ENCODE measurements around the gene FXYD7. TPM values are rescaled to one million over a fixed set of nuclear protein-coding genes. Genes with fewer than 3 reads are reported as not detected.

Gene FXYD7
- total and polyA plus RNA-seq, 9 donors, result 0.38 to 1.4 (median 0.68) TPM

DNA sequence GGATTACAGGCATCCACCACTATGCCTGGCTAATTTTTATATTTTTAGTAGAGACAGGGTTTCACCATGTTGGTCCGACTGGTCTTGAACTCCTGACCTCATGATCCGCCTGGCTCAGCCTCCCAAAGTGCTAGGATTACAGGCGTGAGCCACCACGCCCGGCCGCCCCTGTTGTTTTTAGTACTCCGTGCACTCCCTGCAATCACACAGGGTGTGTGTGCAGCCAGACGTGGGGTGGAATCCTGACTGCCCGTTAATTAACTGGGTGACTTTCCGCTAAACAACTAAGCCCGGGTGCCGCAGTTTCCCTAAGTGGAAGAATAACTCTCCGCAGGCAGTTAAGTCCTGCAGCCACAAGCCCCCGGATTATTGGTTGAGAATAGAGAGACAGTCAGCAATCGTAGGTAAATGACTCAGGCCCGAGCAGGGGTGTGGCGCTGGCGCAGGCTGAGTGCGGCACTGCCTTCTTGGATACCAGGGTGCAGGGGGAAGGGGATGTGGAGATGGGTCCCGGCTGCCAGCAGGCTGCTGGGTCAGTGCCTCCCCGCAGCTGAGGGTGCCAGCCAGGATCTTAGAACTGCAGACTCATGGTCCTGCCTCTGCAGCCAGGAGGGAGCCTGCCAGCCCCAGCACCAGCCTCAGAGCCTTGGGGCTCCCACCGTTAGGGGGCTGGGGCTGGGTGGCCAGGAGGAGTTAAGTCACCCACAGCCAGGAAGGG, 33.5 kb upstream of the FXYD7 start:
- Histone ChIP-seq H3K27ac (ENCODE audit: low read length) (no peak overlapping the region), H3K27me3 (ENCODE audit: control insufficient read depth, insufficient read depth, low read length) (peaks cover 2% of the 10 kb centered on the region), H3K4me3 (ENCODE audit: low read length) (no peak overlapping the region), H3K9me3 (replicated peaks; ENCODE audit: control insufficient read depth, low read depth, low read length) (peaks cover 4% of the 10 kb centered on the region), H3K36me3 (ENCODE audit: control insufficient read depth, insufficient read depth, low read length) (no peaks in the 10 kb centered on the region), H3K4me1 (ENCODE audit: control insufficient read depth, insufficient read depth, low read length) (peaks cover 4% of the 10 kb centered on the region)
- WGBS (ENCODE audit: insufficient coverage), result 74% methylated on average over 22 of the region's 22 CpGs
- no peak for DNase-seq

- DNase-seq, result no peak
- Histone ChIP-seq H3K36me3 (ENCODE audit: control insufficient read depth, insufficient read depth, low read length) (no peaks in the 10 kb centered on the region), H3K9me3 (replicated peaks; ENCODE audit: control insufficient read depth, low read depth, low read length) (peaks cover 4% of the 10 kb centered on the region), H3K4me1 (ENCODE audit: control insufficient read depth, insufficient read depth, low read length) (peaks cover 12% of the 10 kb centered on the region), H3K27ac (ENCODE audit: low read length) (no peak overlapping the region), H3K4me3 (ENCODE audit: low read length) (no peak overlapping the region), H3K27me3 (ENCODE audit: control insufficient read depth, insufficient read depth, low read length) (peaks cover 6% of the 10 kb centered on the region)
- no CpG with 5 or more reads among the region's 9 CpGs for WGBS (ENCODE audit: insufficient coverage)
These were observed 32.1 kb upstream of the FXYD7 start for GRCh38 chr19:35110974-35111373.

- no peak overlapping the region for H3K27ac ChIP-seq (ENCODE audit: low read length)
- WGBS (ENCODE audit: insufficient coverage), result 67% methylated on average over 8 of the region's 15 CpGs
- H3K36me3 ChIP-seq (ENCODE audit: control insufficient read depth, insufficient read depth, low read length), result no peaks in the 10 kb centered on the region
- no peak for DNase-seq
- H3K4me3 ChIP-seq (ENCODE audit: low read length), result no peak overlapping the region
- peaks cover 8% of the 10 kb centered on the region for H3K27me3 ChIP-seq (ENCODE audit: control insufficient read depth, insufficient read depth, low read length)
- no peaks in the 10 kb centered on the region for H3K9me3 ChIP-seq (replicated peaks; ENCODE audit: control insufficient read depth, low read depth, low read length)
- peaks cover 12% of the 10 kb centered on the region for H3K4me1 ChIP-seq (ENCODE audit: control insufficient read depth, insufficient read depth, low read length)
These were observed 29.9 kb upstream of the FXYD7 start for GRCh38 chr19:35112995-35113688.

- Histone ChIP-seq H3K4me1 (ENCODE audit: control insufficient read depth, insufficient read depth, low read length) (peaks cover 12% of the 10 kb centered on the region), H3K9me3 (replicated peaks; ENCODE audit: control insufficient read depth, low read depth, low read length) (no peaks in the 10 kb centered on the region), H3K36me3 (ENCODE audit: control insufficient read depth, insufficient read depth, low read length) (no peaks in the 10 kb centered on the region), H3K27me3 (ENCODE audit: control insufficient read depth, insufficient read depth, low read length) (peaks cover 8% of the 10 kb centered on the region), H3K27ac (ENCODE audit: low read length) (no peak overlapping the region), H3K4me3 (ENCODE audit: low read length) (peak overlapping the region; percentile 25)
- 8% methylated on average over 13 of the region's 23 CpGs for WGBS (ENCODE audit: insufficient coverage)
- DNase-seq, result peak; percentile 80
These were observed 28.5 kb upstream of the FXYD7 start for GRCh38 chr19:35114353-35115176.

DNA sequence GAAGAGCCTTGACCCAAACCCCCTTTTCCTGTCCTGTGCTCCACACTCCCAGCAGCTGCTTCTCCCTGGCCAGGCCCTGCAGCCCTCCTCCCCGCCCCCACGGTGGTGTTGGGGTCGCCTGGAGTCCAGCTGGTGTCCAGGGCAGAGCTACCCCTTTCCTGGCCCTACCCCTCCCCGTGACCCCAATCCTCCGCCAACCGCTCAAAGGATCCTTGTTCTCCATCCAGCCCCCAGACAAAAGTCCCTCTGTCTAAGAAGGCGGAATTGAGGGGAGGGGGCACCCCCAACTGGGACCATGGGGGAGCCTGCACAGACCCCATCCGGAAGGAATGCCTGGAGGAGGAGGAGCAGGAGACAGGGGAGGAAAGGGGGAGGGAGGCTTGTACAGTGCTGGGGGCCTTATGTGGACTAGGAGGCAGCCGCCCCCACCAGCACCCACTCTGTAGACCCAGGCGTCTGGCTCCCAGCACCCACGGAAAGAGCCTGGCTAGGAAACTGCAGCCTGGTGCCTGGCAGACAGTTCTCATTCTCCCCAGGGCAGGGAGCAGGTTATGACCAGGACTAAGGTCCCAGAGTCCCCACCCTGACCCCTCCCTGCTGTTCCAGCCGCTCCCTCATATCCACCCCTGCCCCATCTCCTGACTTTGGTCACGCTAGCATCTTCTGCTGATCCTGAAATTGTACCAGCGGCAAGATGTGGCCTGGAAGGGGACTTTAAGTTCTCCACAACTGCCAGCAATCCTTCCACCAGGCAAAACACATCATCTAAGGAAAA, 27.7 kb upstream of the FXYD7 start, which contains the start of gene FXYD3:
Gene FXYD3, plus strand, starts transcription at position 647 of the 775 bp plus-strand sequence. CDS start 3,554 bp downstream, outside the sequence.
- peak within 1 kb of the TSS; percentile 25 for H3K4me3 ChIP-seq (ENCODE audit: low read length)
- H3K36me3 ChIP-seq (ENCODE audit: control insufficient read depth, insufficient read depth, low read length), result no peaks in the 10 kb centered on the region
- H3K27ac ChIP-seq (ENCODE audit: low read length), result no peak within 1 kb of the TSS
- peak; percentile 47 for DNase-seq
- peaks cover 8% of the 10 kb centered on the region for H3K27me3 ChIP-seq (ENCODE audit: control insufficient read depth, insufficient read depth, low read length)
- H3K4me1 ChIP-seq (ENCODE audit: control insufficient read depth, insufficient read depth, low read length), result peaks cover 12% of the 10 kb centered on the region
- H3K9me3 ChIP-seq (replicated peaks; ENCODE audit: control insufficient read depth, low read depth, low read length), result no peaks in the 10 kb centered on the region
- 36% methylated on average over 7 of the region's 14 CpGs for WGBS (ENCODE audit: insufficient coverage)

DNA sequence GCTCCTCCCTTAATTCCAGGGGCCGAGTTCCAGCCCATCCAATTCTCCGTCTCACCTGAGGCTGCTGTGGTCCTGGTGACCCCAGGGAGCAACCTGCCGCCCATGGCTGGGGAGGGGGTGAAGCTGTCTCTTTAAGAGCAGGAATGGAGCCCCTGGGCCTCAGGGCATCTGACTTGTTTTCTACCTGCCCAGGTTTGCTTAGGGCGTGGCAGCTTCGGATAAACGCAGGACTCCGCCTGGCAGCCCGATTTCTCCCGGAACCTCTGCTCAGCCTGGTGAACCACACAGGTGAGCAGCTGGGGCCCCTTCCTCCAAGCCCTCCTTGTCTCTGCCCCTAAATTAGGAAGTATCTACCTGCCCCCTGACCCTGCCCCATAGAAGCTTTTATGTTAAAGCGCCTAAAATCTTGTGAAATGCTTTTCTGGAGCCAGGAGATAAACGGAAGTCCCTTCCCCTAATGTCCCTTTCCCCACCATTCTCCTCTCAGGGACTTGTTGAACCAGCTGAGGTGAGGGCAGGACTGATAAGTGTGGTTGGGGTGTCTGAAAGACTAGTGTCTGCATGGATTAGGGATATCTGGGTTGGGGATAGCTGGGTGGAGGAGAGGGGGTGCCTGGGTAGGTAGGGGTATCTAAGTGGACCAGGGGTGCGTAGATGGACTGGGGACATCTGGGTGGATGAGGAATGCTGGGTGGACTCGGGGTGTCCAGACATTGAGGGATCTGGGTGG, 26.8 kb upstream of the FXYD7 start:
- DNase-seq, result no peak
- WGBS (ENCODE audit: insufficient coverage), result 83% methylated on average over 9 of the region's 13 CpGs
- no peak overlapping the region for H3K4me3 ChIP-seq (ENCODE audit: low read length)

GRCh38 chr19:35117116-35117515, 25.9 kb upstream of the FXYD7 start:
- peaks cover 17% of the 10 kb centered on the region for H3K4me1 ChIP-seq (ENCODE audit: control insufficient read depth, insufficient read depth, low read length)
- H3K27ac ChIP-seq (ENCODE audit: low read length), result no peak overlapping the region
- H3K4me3 ChIP-seq (ENCODE audit: low read length), result no peak overlapping the region
- no peaks in the 10 kb centered on the region for H3K36me3 ChIP-seq (ENCODE audit: control insufficient read depth, insufficient read depth, low read length)
- H3K9me3 ChIP-seq (replicated peaks; ENCODE audit: control insufficient read depth, low read depth, low read length), result no peaks in the 10 kb centered on the region
- no peak for DNase-seq
- WGBS (ENCODE audit: insufficient coverage), result 30% methylated on average over 7 of the region's 8 CpGs
- H3K27me3 ChIP-seq (ENCODE audit: control insufficient read depth, insufficient read depth, low read length), result peaks cover 8% of the 10 kb centered on the region

More for the DNA sequence above, 26.8 kb upstream of the FXYD7 start:
- no peak overlapping the region for H3K27ac ChIP-seq (ENCODE audit: low read length)
- peaks cover 17% of the 10 kb centered on the region for H3K4me1 ChIP-seq (ENCODE audit: control insufficient read depth, insufficient read depth, low read length)
- no peaks in the 10 kb centered on the region for H3K36me3 ChIP-seq (ENCODE audit: control insufficient read depth, insufficient read depth, low read length)
- no peaks in the 10 kb centered on the region for H3K9me3 ChIP-seq (replicated peaks; ENCODE audit: control insufficient read depth, low read depth, low read length)
- peaks cover 8% of the 10 kb centered on the region for H3K27me3 ChIP-seq (ENCODE audit: control insufficient read depth, insufficient read depth, low read length)

- H3K27me3 ChIP-seq (ENCODE audit: control insufficient read depth, insufficient read depth, low read length), result peaks cover 8% of the 10 kb centered on the region
- DNase-seq, result no peak
- 81% methylated on average over 11 of the region's 11 CpGs for WGBS (ENCODE audit: insufficient coverage)
- H3K27ac ChIP-seq (ENCODE audit: low read length), result no peak overlapping the region
- peaks cover 19% of the 10 kb centered on the region for H3K4me1 ChIP-seq (ENCODE audit: control insufficient read depth, insufficient read depth, low read length)
- no peak overlapping the region for H3K4me3 ChIP-seq (ENCODE audit: low read length)
- no peaks in the 10 kb centered on the region for H3K36me3 ChIP-seq (ENCODE audit: control insufficient read depth, insufficient read depth, low read length)
- H3K9me3 ChIP-seq (replicated peaks; ENCODE audit: control insufficient read depth, low read depth, low read length), result no peaks in the 10 kb centered on the region
These were observed 25.3 kb upstream of the FXYD7 start for GRCh38 chr19:35117799-35118198.

Measured in muscle of leg (tissue), 11 donors.